ENCODE data around the gene ACTR8. TPM values are rescaled to one million over a fixed set of nuclear protein-coding genes. Genes with fewer than 3 reads are reported as not detected.

The ACTR8 gene
- 27.4 and 36.1 TPM in 2 replicates for total RNA-seq

GRCh38 chr3:53881691-53882593 lies at the start of gene ACTR8:
TSS of gene ACTR8 (minus strand) at chr3:53882152. CDS start at chr3:53882101, 51 bp downstream.

GRCh38 chr3:53891497-53892285 lies 9.7 kb upstream of the ACTR8 start, which contains the start of gene SELENOK:
TSS of gene SELENOK (minus strand) at chr3:53891859.

GRCh38 chr3:53846134-53846850 lies 35.7 kb downstream of the ACTR8 start, which contains the start of the genes CHDH and IL17RB:
TSS of gene CHDH (minus strand) at chr3:53846419. CDS start at chr3:53824008, 22,411 bp downstream.
TSS of gene IL17RB (plus strand) at chr3:53846568. CDS start at chr3:53846589, 21 bp downstream.

Other genes starting within 250 kb of the ACTR8 start
- 0.10 TPM in 1 of 2 replicates, not detected in the other for gene CHDH, start 35.7 kb downstream of the ACTR8 start, total RNA-seq
- not detected in 2 replicates for gene IL17RB, start 35.6 kb downstream of the ACTR8 start, total RNA-seq
- 9.6 and 14.4 TPM in 2 replicates for gene SELENOK, start 9.7 kb upstream of the ACTR8 start, total RNA-seq
- gene CACNA2D3, start 240.4 kb upstream of the ACTR8 start, total RNA-seq = not detected in 2 replicates